Kidney (tissue), 14 donors: Measurements from ENCODE around the gene TTC7B. TPM values are rescaled to one million over a fixed set of nuclear protein-coding genes. Genes with fewer than 3 reads are reported as not detected.

ENCODE experiments used
- DNase-seq, 5 donors: peaks; one replicate each; pipeline ENCODE4 v3.0.0-alpha.2; 2013 to 2020
- FAIRE-seq: peaks from 2 replicates; lab custom pipeline; 2012; peaks lifted over from hg19 to GRCh38; lab: Jason Lieb, UNC
- H3K27ac ChIP-seq, 2 donors: one replicate each; pipeline ENCODE4 v1.7.0; 2013; ENCODE audit warnings: low read depth in 2 of 2, low read length in 2 of 2, inconsistent platforms in 1 of 2
- H3K27me3 ChIP-seq: one replicate; pipeline ENCODE4 v1.7.1; 2013; ENCODE audit warnings: low read length, inconsistent platforms; ENCODE audit not compliant: control insufficient read depth, insufficient read depth
- H3K36me3 ChIP-seq, 3 donors: one replicate each; pipeline versions ENCODE4 v1.7.0 to v1.7.1; 2013; ENCODE audit warnings: low read length in 3 of 3, control low read depth in 1 of 3, inconsistent platforms in 1 of 3; ENCODE audit not compliant: insufficient read depth in 3 of 3, control insufficient read depth in 2 of 3
- H3K4me1 ChIP-seq, 3 donors: one replicate each; pipeline versions ENCODE4 v1.7.0 to v1.7.1; 2013; ENCODE audit warnings: low read length in 3 of 3, inconsistent platforms in 1 of 3, low read depth in 1 of 3; ENCODE audit not compliant: control insufficient read depth in 2 of 3, insufficient read depth in 2 of 3
- H3K4me3 ChIP-seq, 3 donors: one replicate each; pipeline versions ENCODE4 v1.7.0 to v1.8.1; 2013; ENCODE audit warnings: low read length in 3 of 3, control low read depth in 1 of 3, inconsistent platforms in 1 of 3
- H3K9ac ChIP-seq, 3 donors: one replicate each; pipeline versions ENCODE4 v1.7.0 to v1.7.1; 2013; ENCODE audit warnings: low read length in 3 of 3, control low read depth in 1 of 3, inconsistent platforms in 1 of 3
- H3K9me3 ChIP-seq, 3 donors: one replicate each; pipeline versions ENCODE4 v1.7.0 to v1.7.1; 2013; ENCODE audit warnings: low read length in 3 of 3, control low read depth in 1 of 3, inconsistent platforms in 1 of 3; ENCODE audit not compliant: control insufficient read depth in 2 of 3, insufficient read depth in 1 of 3
- CTCF ChIP-seq: IDR thresholded peaks from 3 replicates; pipeline ENCODE4 v1.5.1; 2012; ENCODE audit warnings: mild to moderate bottlenecking, moderate library complexity, borderline replicate concordance; ENCODE audit not compliant: insufficient read depth; ENCODE audit errors: extremely low read depth
- intact Hi-C: fragments of 100-400 bp; cut with DNase I; formaldehyde crosslinking; loops from one replicate; pipeline ENCODE4 v1.11.1; 2022
- polyA plus RNA-seq: library from polyadenylated mRNA; stranded (reverse); fragments of 350-450 nt; fragmentation: Illumina TruSeq; extraction: RNeasy Lipid Tissue Mini Kit (QIAGEN cat#74804); gene quantifications from one replicate; pipeline ENCODE4 v1.2.3, GENCODE V29; 2014; ENCODE audit warnings: low read depth, low replicate concordance; ENCODE audit not compliant: insufficient read depth
- total RNA-seq: library from RNA; stranded (reverse); fragmentation: NEBNext Ultra II Directional; extraction: Animal tissue kit (Norgen Biotek cat#: 25700); gene quantifications from one replicate; pipeline ENCODE4 v1.2.1, GENCODE V29; 2021
- donor health status: control.
- donor health status: control.
- donor health status: control.
- donor health status: control.
- donor health status: control.
- donor health status: DM: yes; HTN: yes; CAD: no.
- donor health status: Normal renal cell carcinoma (clear cell type).

TTC7B gene
- total and polyA plus RNA-seq, 2 donors from 2014 or later: 23.4 to 48.3 TPM

- no peaks in the 10 kb centered on the region for H3K4me1 ChIP-seq
- intact Hi-C loops: no loop called here
- H3K27me3 ChIP-seq: no peaks in the 10 kb centered on the region
- no peak for FAIRE-seq
- H3K9ac ChIP-seq: no peak overlapping the region
- H3K27ac ChIP-seq: no peak overlapping the region
- no peak overlapping the region for H3K4me3 ChIP-seq
- no peak for TF ChIP-seq CTCF
- H3K36me3 ChIP-seq: no peaks in the 10 kb centered on the region
- DNase-seq: no peak
- H3K9me3 ChIP-seq: no peaks in the 10 kb centered on the region
Observed at GRCh38 chr14:90606434-90606833, 209.8 kb downstream of the TTC7B start.

GRCh38 chr14:90605430-90605829 is 210.8 kb downstream of the TTC7B start:
- H3K9me3 ChIP-seq: no peaks in the 10 kb centered on the region
- H3K36me3 ChIP-seq: no peaks in the 10 kb centered on the region
- intact Hi-C loops: no loop called here
- no peak overlapping the region for H3K9ac ChIP-seq
- FAIRE-seq (no peak), DNase-seq (no peak)
- TF ChIP-seq CTCF: no peak
- H3K27me3 ChIP-seq: no peaks in the 10 kb centered on the region
- H3K27ac ChIP-seq: no peak overlapping the region
- no peaks in the 10 kb centered on the region for H3K4me1 ChIP-seq
- no peak overlapping the region for H3K4me3 ChIP-seq

- FAIRE-seq (no peak), DNase-seq (no peak)
- Histone ChIP-seq H3K27ac (no peak overlapping the region), H3K27me3 (no peaks in the 10 kb centered on the region), H3K36me3 (no peaks in the 10 kb centered on the region), H3K9ac (no peak overlapping the region), H3K9me3 (no peaks in the 10 kb centered on the region), H3K4me1 (no peaks in the 10 kb centered on the region), H3K4me3 (no peak overlapping the region)
- intact Hi-C loops: no loop called here
- no peak for TF ChIP-seq CTCF
Observed at GRCh38 chr14:90604356-90604755, 211.9 kb downstream of the TTC7B start.

- DNase-seq (no peak), FAIRE-seq (no peak)
- no peak overlapping the region for H3K27ac ChIP-seq
- H3K36me3 ChIP-seq: no peaks in the 10 kb centered on the region
- no peak for TF ChIP-seq CTCF
- no peak overlapping the region for H3K9ac ChIP-seq
- no peaks in the 10 kb centered on the region for H3K27me3 ChIP-seq
- no peaks in the 10 kb centered on the region for H3K4me1 ChIP-seq
- H3K4me3 ChIP-seq: no peak overlapping the region
- H3K9me3 ChIP-seq: no peaks in the 10 kb centered on the region
- intact Hi-C loops: no loop called here
Observed at GRCh38 chr14:90603841-90604240, 212.4 kb downstream of the TTC7B start.
